Rectal smooth muscle tissue (tissue), 1 donor: Measurements from ENCODE around the gene OR5B12.

Source experiments
- H3K27ac ChIP-seq: one replicate; pipeline ENCODE4 v1.7.0; 2013; ENCODE audit warnings: low read depth, low read length, inconsistent platforms
- H3K27me3 ChIP-seq: one replicate; pipeline ENCODE4 v1.7.0; 2013; ENCODE audit warnings: low read length; ENCODE audit not compliant: control insufficient read depth, insufficient read depth
- H3K36me3 ChIP-seq: one replicate; pipeline ENCODE4 v1.7.0; 2013; ENCODE audit warnings: low read length; ENCODE audit not compliant: control insufficient read depth, insufficient read depth
- H3K4me1 ChIP-seq: one replicate; pipeline ENCODE4 v1.7.0; 2013; ENCODE audit warnings: low read length; ENCODE audit not compliant: control insufficient read depth, insufficient read depth
- H3K4me3 ChIP-seq: one replicate; pipeline ENCODE4 v1.7.0; 2013; ENCODE audit warnings: low read length
- H3K9ac ChIP-seq: one replicate; pipeline ENCODE4 v1.7.0; 2013; ENCODE audit warnings: low read length

Gene OR5B12

DNA sequence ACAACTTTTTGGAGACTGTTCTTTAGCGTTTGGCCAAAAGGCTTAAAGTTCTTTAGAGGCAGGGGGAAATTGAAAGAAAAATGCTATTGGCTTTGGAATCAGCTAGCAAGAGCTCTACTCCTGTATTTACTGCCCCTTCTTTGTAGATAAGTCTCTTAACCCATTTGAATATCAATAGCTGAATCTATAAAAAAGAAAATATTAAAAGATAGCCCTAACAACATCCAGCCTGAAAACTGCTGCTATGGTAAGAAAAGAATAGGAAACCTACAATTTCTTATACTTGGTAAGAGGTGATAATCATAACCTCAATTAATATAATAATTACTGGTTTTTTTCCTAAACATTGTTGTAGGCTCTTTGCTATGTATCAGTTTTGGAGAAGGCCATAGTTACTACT lies at the start of gene OR5B12:
Gene OR5B12 (minus strand): TSS at position 101 of the 400 bp plus-strand sequence. CDS start 2,085 bp downstream, outside the sequence.
- no peak within 1 kb of the TSS for H3K4me3 ChIP-seq
- H3K4me1 ChIP-seq, result no peaks in the 10 kb centered on the region
- no peaks in the 10 kb centered on the region for H3K27me3 ChIP-seq
- no peak within 1 kb of the TSS for H3K9ac ChIP-seq
- H3K36me3 ChIP-seq, result no peaks in the 10 kb centered on the region
- no peak within 1 kb of the TSS for H3K27ac ChIP-seq

DNA sequence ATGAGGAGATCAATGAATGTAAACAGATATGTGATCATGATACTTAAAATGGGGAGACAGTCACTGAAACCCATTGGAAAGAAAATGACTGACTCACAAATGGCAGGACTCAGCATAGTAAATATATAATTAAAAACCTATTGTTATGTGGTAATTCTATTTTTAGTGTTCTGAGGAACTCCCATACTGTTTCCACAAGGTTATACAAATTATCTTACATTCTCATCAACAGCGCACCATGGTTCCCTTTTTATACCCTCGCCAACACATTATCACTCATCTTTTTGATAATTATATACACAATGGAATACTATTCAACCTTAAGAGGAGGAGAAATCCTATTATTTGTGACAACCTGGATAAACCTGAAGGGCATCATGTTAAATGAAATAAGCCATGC lies 48.8 kb upstream of the OR5B12 start:
- H3K4me3 ChIP-seq, result no peak overlapping the region

DNA sequence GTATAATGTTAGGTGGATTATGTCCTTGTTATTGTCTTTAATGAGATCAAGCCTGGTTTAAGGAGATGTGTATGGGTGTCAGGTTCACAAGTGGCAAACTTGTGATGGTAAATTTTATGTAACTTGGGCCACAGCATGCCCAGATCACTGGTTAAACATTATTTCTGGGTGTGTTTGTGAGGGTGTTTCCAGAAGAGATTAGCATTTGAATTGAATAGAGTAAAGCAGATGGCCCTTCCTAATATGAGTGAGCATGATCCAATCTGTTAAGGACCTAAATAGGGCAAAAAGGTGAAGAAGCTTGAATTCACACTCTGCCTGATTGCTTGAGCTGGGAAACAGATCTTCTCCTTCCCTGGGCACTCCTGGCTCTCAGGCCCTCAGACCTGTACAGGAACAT lies 45.1 kb upstream of the OR5B12 start:
- no peaks in the 10 kb centered on the region for H3K27me3 ChIP-seq
- H3K36me3 ChIP-seq, result no peaks in the 10 kb centered on the region

More for the DNA sequence above, 48.8 kb upstream of the OR5B12 start:
- Histone ChIP-seq H3K27ac (no peak overlapping the region), H3K9ac (no peak overlapping the region), H3K27me3 (no peaks in the 10 kb centered on the region), H3K36me3 (no peaks in the 10 kb centered on the region), H3K4me1 (no peaks in the 10 kb centered on the region)

DNA sequence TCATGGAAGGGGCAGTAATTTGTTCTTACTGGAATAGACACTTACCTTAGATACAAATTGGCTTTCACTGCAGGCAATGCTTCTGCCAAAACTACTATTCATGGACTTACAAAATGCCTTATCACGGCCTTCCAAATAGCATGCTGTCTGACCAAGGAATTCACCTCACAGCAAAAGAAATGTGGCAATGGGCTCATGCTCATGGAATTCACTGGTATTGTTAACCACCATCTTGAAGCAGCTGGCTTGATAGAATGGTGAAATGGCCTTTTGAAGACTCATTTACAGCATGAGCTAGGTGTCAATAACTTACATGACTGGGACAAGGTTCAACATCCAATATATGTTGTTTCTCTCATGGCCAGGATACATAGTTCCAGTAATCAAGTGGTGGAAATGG lies 43.9 kb upstream of the OR5B12 start:
- H3K4me3 ChIP-seq, result no peak overlapping the region
- no peaks in the 10 kb centered on the region for H3K27me3 ChIP-seq
- no peaks in the 10 kb centered on the region for H3K36me3 ChIP-seq
- H3K4me1 ChIP-seq, result no peaks in the 10 kb centered on the region
- no peak overlapping the region for H3K9ac ChIP-seq
- no peak overlapping the region for H3K27ac ChIP-seq

More for the DNA sequence above, 45.1 kb upstream of the OR5B12 start:
- Histone ChIP-seq H3K27ac (no peak overlapping the region), H3K4me1 (no peaks in the 10 kb centered on the region), H3K9ac (no peak overlapping the region), H3K4me3 (no peak overlapping the region)

DNA sequence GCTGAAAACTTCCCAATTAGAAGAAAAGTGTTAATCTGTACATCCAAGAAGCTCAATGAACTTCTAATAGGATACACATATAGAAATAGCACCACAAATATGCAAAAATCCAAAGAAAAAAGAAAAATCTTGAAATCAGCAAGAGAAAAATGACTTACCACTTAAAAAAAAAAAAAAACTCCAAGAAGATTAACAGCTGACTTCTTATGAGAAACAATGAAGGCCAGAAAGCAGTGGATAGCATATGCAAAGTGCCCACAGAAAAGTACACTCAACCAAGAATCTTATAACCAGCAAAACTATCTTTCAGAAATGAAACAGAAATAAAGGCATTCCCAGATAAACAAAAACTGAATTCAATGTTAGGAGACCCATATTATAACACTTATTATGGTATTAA lies 29.9 kb upstream of the OR5B12 start:
- Histone ChIP-seq H3K4me1 (no peaks in the 10 kb centered on the region), H3K27me3 (no peaks in the 10 kb centered on the region), H3K36me3 (no peaks in the 10 kb centered on the region), H3K4me3 (no peak overlapping the region), H3K9ac (no peak overlapping the region), H3K27ac (no peak overlapping the region)

DNA sequence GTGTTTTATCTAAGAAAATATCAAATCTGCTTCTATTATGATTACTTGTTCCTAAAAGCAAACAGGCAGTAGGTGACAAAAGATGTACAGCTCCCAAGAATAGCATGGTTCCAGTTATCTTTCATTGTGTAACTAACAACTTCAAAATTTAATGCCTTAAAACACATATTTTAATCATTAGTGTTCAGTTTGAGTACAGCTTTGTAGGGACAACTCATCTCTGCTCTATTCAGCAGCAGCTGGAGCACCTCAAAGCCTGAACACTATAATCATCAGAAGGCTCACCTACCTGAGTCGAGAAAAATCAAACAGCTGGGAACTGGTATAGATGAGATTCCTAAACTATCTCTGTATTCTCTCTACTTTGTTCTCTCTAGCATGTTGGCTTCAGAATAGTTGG lies 24.3 kb upstream of the OR5B12 start:
- no peak overlapping the region for H3K4me3 ChIP-seq
- H3K27me3 ChIP-seq, result no peaks in the 10 kb centered on the region
- no peaks in the 10 kb centered on the region for H3K4me1 ChIP-seq
- H3K27ac ChIP-seq, result no peak overlapping the region
- H3K36me3 ChIP-seq, result no peaks in the 10 kb centered on the region
- no peak overlapping the region for H3K9ac ChIP-seq

DNA sequence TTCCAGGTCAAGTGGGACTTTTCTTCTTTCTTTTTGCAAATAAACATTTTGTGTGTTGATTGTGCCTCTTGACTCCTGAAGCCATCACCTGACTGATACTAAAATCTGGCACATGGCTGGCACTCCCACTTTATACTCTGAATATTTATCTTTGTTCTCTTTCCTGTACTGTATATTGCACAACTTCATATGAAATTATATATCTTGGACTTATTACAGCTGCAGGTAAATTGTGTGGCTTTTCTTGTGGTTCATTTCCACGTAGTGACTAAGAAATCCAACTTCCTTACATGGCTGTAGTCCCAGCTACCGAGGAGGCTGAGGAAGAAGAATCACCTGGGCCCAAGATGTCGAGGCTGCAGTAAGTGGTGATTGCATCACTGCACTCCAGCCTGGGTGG lies 23.7 kb upstream of the OR5B12 start:
- H3K36me3 ChIP-seq, result no peaks in the 10 kb centered on the region
- H3K27me3 ChIP-seq, result no peaks in the 10 kb centered on the region
- H3K4me3 ChIP-seq, result no peak overlapping the region
- no peak overlapping the region for H3K9ac ChIP-seq
- H3K4me1 ChIP-seq, result no peaks in the 10 kb centered on the region
- H3K27ac ChIP-seq, result no peak overlapping the region

DNA sequence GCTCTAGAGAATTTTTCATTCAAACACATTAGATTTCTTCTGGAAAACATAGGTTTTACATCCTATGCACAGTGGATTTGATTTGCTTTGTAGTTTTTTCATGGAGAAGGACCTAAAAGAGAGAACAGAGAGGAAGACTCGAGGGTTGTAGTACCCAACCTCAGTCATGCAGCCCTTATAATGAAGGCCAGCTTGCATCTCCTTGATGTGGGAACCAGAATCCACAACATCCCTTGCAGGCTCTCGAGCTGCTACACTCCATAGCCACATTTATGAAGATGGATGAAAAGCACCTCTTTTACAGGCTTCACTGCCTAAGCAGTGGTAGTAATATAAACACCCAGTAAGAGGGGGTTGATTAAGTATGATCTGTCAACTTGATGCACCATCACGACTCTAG lies 9.5 kb upstream of the OR5B12 start:
- no peaks in the 10 kb centered on the region for H3K36me3 ChIP-seq
- H3K4me1 ChIP-seq, result no peaks in the 10 kb centered on the region
- H3K27me3 ChIP-seq, result no peaks in the 10 kb centered on the region
- no peak overlapping the region for H3K4me3 ChIP-seq
- H3K9ac ChIP-seq, result no peak overlapping the region
- H3K27ac ChIP-seq, result no peak overlapping the region

DNA sequence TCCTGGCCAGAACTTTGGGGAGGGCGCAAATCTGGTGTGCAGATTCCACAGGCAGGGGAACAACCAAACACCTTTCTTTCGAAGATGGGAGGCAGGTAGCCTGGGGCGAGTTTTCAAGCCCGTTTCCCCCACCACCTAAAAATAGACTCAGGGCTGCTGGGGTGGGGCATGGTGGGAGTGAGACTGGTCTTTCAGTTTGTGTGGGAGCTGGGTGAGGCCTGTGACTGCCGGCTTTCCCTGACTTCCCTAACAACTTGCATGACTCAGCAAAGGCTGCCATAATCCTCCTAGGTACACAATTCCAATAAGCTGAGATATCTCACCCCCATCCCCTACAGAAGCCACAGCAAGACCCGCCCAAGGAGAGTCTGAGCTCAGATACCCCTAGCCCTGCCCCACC lies 4.3 kb upstream of the OR5B12 start:
- Histone ChIP-seq H3K9ac (no peak overlapping the region), H3K36me3 (no peaks in the 10 kb centered on the region), H3K4me3 (no peak overlapping the region)

DNA sequence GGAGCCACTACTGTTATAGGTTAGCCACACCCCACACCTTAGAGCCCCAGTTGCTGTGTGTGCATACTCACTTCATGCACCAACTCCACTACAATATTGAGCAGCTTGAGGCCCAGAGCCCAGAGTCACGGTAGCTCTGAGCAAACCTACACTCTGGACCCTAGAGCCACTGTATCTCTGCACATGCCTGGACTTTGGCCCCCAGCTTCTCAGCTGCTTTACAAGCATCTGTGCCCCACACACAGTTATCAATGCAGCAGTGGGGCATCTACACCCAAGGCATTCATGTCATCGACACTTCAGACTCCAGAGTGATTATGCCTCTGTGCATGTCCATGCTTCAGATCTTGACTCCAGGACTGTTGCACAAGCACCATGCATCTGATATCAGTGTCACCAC lies 2.3 kb upstream of the OR5B12 start:
- Histone ChIP-seq H3K9ac (no peak overlapping the region), H3K4me3 (no peak overlapping the region), H3K27me3 (no peaks in the 10 kb centered on the region)

More for the DNA sequence above, 4.3 kb upstream of the OR5B12 start:
- H3K27ac ChIP-seq, result no peak overlapping the region
- no peaks in the 10 kb centered on the region for H3K27me3 ChIP-seq
- no peaks in the 10 kb centered on the region for H3K4me1 ChIP-seq

DNA sequence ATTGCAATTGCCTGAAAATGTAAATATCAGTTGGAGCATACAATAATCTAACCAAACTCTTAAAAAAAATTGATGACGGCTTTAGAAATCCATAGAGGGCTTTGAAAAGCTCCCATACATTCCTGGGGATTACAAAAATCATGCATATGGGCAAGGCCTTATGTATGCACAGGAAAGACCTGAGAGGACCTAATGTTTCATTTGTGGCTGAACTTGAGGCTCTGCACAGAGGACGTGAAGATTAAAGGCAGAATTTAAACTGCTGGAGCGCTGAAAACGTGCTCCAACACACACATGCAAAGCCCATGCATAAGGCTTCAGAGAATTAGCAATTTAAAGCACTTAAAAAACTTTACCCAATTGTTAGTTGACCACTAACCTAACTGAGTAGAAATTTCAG lies 3.5 kb downstream of the OR5B12 start:
- no peak overlapping the region for H3K27ac ChIP-seq
- no peak overlapping the region for H3K4me3 ChIP-seq
- no peaks in the 10 kb centered on the region for H3K36me3 ChIP-seq
- no peaks in the 10 kb centered on the region for H3K4me1 ChIP-seq
- no peaks in the 10 kb centered on the region for H3K27me3 ChIP-seq
- H3K9ac ChIP-seq, result no peak overlapping the region

More for the DNA sequence above, 2.3 kb upstream of the OR5B12 start:
- H3K4me1 ChIP-seq, result no peaks in the 10 kb centered on the region
- no peak overlapping the region for H3K27ac ChIP-seq
- no peaks in the 10 kb centered on the region for H3K36me3 ChIP-seq

DNA sequence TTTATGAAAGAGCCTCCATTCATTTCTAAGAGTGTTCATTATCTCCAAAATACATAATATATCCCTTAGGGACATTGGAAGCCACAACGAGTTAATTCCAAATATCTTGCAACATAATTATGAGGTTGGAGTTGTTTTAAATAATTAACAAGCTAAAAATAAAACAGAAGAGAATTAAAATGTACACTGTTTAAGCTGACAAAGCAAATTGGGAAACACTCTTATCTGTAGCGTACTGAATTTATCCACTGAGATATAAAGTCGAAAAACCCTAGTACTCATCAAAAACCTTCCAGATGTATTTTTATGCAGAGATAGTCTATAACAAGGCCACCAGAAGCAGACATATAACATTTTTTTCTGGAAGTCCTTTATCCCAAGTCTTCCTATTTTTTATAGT lies 7.8 kb downstream of the OR5B12 start:
- no peaks in the 10 kb centered on the region for H3K36me3 ChIP-seq
- H3K4me1 ChIP-seq, result no peaks in the 10 kb centered on the region
- H3K4me3 ChIP-seq, result no peak overlapping the region
- no peak overlapping the region for H3K9ac ChIP-seq
- H3K27me3 ChIP-seq, result no peaks in the 10 kb centered on the region
- H3K27ac ChIP-seq, result no peak overlapping the region

DNA sequence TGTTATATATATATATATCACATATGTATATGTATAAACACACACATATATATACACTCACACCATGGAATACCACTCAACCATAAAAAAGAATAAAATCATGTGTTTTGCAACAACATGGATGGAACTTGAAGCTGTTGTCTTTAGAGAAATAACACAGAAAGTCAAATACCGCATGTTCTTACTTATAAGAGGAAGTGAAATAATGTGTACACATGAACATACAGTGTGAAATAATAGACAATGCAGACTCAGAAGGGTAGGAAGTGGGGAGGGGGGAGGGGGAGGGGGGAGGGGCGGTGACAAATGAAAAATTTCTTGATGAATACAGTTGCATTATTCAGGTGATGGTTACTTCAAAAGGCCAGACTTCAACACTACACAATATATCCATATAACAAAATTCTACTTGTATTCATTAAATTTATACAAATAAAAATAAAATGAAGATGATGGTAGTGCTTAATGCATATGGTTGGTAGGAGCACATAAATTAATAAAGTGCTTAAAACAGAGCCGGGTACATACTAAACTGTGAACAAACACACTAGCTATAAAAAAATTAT lies 8.3 kb downstream of the OR5B12 start:
- Histone ChIP-seq H3K27ac (no peak overlapping the region), H3K27me3 (no peaks in the 10 kb centered on the region), H3K4me3 (no peak overlapping the region)

More for the DNA sequence above, 8.3 kb downstream of the OR5B12 start:
- Histone ChIP-seq H3K4me1 (no peaks in the 10 kb centered on the region), H3K36me3 (no peaks in the 10 kb centered on the region), H3K9ac (no peak overlapping the region)
